Liver (tissue), 3 donors: Measurements from ENCODE around the gene ZSWIM1.

Experiments
- ATF3 ChIP-seq: IDR thresholded peaks from 2 replicates; pipeline ENCODE4 v1.6.1; 2016; ENCODE audit warnings: antibody characterized with exemption
- CTCF ChIP-seq: fragments of 150-350 bp; IDR thresholded peaks from 2 replicates; pipeline ENCODE4 v1.5.1; 2017; ENCODE audit warnings: improper control_type of control experiment, low read depth, low read length; ENCODE audit not compliant: missing input control
- EGR1 ChIP-seq, 2 donors: IDR thresholded peaks; 2 replicates each; pipeline ENCODE4 v1.6.1; 2016 to 2018; ENCODE audit warnings: antibody characterized with exemption in 2 of 2, low read depth in 2 of 2
- FOXA1 ChIP-seq: IDR thresholded peaks from 2 replicates; pipeline ENCODE4 v1.6.1; 2016; ENCODE audit warnings: antibody characterized with exemption
- GABPA ChIP-seq, 2 donors: IDR thresholded peaks in 1 of 2; conservative IDR thresholded peaks in 1 of 2; 2 replicates each; pipeline ENCODE4 v1.6.1; 2016; ENCODE audit warnings: antibody characterized with exemption in 2 of 2, mild to moderate bottlenecking in 1 of 2, moderate library complexity in 1 of 2
- JUND ChIP-seq, 2 donors: IDR thresholded peaks; 2 replicates each; pipeline ENCODE4 v1.6.1; 2016; ENCODE audit warnings: antibody characterized with exemption in 2 of 2
- MAX ChIP-seq: IDR thresholded peaks from 2 replicates; pipeline ENCODE4 v1.6.1; 2016; ENCODE audit warnings: antibody characterized with exemption
- NR2F2 ChIP-seq: IDR thresholded peaks from 2 replicates; pipeline ENCODE4 v1.6.1; 2016; ENCODE audit warnings: antibody characterized with exemption
- REST ChIP-seq: IDR thresholded peaks from 2 replicates; pipeline ENCODE4 v1.6.1; 2016; ENCODE audit warnings: antibody characterized with exemption, mild to moderate bottlenecking
- RXRA ChIP-seq, 2 donors: IDR thresholded peaks; 2 replicates each; pipeline ENCODE4 v1.6.1; 2017 to 2018; ENCODE audit warnings: antibody characterized with exemption in 2 of 2, mild to moderate bottlenecking in 1 of 2
- SP1 ChIP-seq: IDR thresholded peaks from 2 replicates; pipeline ENCODE4 v1.6.1; 2018; ENCODE audit warnings: antibody characterized with exemption, mild to moderate bottlenecking
- TAF1 ChIP-seq: conservative IDR thresholded peaks from 2 replicates; pipeline ENCODE4 v1.6.1; 2016; ENCODE audit warnings: antibody characterized with exemption, mild to moderate bottlenecking
- YY1 ChIP-seq: IDR thresholded peaks from 2 replicates; pipeline ENCODE4 v1.6.1; 2016; ENCODE audit warnings: antibody characterized with exemption, mild to moderate bottlenecking
- ZBTB33 ChIP-seq: IDR thresholded peaks from 2 replicates; pipeline ENCODE4 v1.6.1; 2016; ENCODE audit warnings: antibody characterized with exemption
- donor health status: healthy.
- donor health status: healthy.

GRCh38 chr20:45833883-45834796 lies 46.9 kb upstream of the ZSWIM1 start:
- TF ChIP-seq CTCF (no peak), MAX (no peak), SP1 (no peak), REST (no peak), GABPA (IDR thresholded peaks at IDR 0.05 in 1 of 2, conservative IDR thresholded peaks at IDR 0.05 in 1 of 2) (no peak), RXRA (IDR thresholded peaks at IDR 0.05) (no peak), JUND (IDR thresholded peaks at IDR 0.05) (no peak), ATF3 (no peak), YY1 (no peak), TAF1 (no peak), EGR1 (IDR thresholded peaks at IDR 0.05; ENCODE audit: low read depth in 2 of 2) (no peak), ZBTB33 (no peak), FOXA1 (no peak), NR2F2 (no peak)
